ENCODE data around the gene NDRG2.

NDRG2 gene

DNA sequence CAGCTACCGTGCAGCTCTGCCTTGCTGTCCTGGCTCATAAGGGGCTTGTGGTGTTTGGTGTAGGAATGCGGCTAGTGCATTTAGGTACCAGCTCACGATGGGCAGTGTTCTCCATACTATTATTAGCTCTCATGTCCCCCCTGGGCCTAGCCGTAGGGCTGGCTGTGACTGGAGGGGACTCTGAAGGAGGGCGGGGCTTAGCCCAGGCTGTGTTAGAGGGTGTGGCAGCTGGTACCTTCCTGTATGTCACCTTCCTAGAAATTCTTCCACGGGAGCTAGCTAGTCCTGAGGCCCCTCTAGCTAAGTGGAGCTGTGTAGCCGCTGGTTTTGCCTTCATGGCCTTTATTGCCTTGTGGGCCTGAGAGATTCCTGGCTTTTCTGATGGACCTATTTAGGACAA is 23.6 kb downstream of the NDRG2 start:
- H3K4me3 ChIP-seq (ENCODE audit: low read length), result no peak overlapping the region
- TF ChIP-seq, protein P1, sequence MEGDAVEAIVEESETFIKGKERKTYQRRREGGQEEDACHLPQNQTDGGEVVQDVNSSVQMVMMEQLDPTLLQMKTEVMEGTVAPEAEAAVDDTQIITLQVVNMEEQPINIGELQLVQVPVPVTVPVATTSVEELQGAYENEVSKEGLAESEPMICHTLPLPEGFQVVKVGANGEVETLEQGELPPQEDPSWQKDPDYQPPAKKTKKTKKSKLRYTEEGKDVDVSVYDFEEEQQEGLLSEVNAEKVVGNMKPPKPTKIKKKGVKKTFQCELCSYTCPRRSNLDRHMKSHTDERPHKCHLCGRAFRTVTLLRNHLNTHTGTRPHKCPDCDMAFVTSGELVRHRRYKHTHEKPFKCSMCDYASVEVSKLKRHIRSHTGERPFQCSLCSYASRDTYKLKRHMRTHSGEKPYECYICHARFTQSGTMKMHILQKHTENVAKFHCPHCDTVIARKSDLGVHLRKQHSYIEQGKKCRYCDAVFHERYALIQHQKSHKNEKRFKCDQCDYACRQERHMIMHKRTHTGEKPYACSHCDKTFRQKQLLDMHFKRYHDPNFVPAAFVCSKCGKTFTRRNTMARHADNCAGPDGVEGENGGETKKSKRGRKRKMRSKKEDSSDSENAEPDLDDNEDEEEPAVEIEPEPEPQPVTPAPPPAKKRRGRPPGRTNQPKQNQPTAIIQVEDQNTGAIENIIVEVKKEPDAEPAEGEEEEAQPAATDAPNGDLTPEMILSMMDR (conservative IDR thresholded peaks at IDR 0.05; ENCODE audit: low read depth, low read length), result no peak
- no peak for DNase-seq (ENCODE audit: low read depth)

DNA sequence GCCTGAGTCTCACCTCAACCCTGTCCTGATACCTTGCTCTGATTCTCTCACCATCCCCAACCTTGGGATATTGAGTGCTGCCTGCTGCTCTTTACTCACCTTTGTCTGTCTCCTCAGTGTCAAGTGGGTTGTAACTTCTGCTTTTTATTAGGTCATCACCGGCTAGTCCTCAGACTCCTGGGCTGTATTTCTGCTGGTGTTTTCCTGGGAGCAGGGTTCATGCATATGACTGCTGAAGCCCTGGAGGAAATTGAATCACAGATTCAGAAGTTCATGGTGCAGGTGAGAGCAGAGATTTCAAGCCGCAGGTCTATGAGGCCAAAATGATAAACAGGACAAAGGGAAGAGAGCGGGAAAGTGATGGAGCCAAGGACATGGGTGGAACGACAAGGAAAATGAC is 25.3 kb downstream of the NDRG2 start:
- H3K4me3 ChIP-seq (ENCODE audit: low read length), result no peak overlapping the region
- TF ChIP-seq, protein P1 (conservative IDR thresholded peaks at IDR 0.05; ENCODE audit: low read depth, low read length), result no peak
- DNase-seq (ENCODE audit: low read depth), result no peak

DNA sequence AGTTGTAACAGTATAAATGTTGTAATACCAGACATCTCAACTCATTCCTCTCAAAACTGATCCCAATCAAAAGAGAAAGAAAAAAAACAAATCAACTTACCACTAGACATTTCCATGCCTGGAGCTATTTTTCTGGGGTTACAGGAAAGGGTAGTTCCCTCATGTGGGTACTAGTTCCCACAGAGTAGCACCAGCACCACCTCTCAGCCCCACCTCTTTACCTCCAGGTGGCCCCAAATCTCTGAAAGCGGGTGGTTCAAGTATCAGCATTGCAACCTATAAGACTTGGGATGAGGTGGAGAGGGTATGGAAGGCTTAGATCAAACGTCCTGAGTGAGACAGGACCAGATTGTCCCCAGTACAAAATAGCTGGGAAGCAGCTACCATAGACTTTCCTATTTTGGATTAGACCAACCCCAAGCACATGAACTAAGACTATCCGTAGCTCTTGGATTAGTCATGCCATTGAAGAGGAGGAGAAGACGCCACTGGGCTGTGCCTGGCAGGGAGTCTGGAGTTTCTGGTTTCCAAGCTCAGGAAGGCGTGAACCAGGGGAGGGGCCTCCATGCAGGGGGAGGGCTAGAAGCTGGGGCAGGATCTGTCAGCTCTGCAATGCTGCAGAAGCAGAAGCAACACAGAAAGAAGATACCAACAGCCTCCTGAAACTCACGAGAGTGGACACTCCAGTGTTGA is 26.0 kb downstream of the NDRG2 start, which contains the start of gene SLC39A2:
TSS of gene SLC39A2 (plus strand) at position 620 of the 693 bp plus-strand sequence. CDS start 154 bp downstream, outside the sequence.
- TF ChIP-seq, protein P1 (conservative IDR thresholded peaks at IDR 0.05; ENCODE audit: low read depth, low read length), result no peak
- no peak for DNase-seq (ENCODE audit: low read depth)
- H3K4me3 ChIP-seq (ENCODE audit: low read length), result no peak within 1 kb of the TSS

DNA sequence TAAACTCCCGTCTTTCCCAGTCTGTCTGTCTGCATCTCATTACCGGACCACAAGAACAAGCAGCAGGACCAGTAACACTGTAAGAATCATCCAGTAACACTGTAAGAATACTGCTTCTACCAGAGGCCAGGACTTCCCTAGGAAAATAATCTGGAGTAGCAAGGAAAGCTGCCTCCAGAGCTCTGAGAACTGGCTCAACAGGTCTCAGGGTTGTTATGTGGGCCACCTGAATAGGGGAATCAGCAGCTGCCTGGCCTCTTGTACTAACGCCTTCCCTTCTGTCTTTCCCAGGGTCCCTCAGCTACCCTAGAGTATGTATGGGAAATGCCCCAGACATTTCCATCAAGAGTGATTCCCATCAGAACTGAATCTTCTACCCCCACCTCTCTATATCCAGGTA is 26.7 kb downstream of the NDRG2 start:
- TF ChIP-seq, protein P1 (conservative IDR thresholded peaks at IDR 0.05; ENCODE audit: low read depth, low read length), result no peak
- no peak overlapping the region for H3K4me3 ChIP-seq (ENCODE audit: low read length)
- no peak for DNase-seq (ENCODE audit: low read depth)

DNA sequence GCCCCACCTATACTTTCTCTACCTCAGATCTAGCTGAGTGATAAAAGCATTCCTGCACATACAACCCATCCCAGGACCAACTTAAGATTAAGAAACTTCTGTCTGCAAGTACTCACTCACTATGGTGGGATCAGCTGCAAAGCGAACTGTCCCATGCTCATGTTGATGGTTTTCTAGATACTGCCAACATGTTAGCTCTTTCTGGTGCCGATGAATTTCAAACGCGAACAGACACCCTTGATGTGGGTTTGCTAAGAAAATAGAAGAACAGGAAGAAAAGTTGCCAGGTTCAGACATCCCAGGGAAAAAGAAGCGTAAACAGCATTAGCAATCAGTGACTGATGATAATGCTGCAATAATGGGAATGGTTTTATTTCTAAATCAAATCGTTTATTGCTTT is 27.3 kb downstream of the NDRG2 start:
- H3K4me3 ChIP-seq (ENCODE audit: low read length), result no peak overlapping the region
- TF ChIP-seq, protein P1 (conservative IDR thresholded peaks at IDR 0.05; ENCODE audit: low read depth, low read length), result no peak
- DNase-seq (ENCODE audit: low read depth), result no peak

DNA sequence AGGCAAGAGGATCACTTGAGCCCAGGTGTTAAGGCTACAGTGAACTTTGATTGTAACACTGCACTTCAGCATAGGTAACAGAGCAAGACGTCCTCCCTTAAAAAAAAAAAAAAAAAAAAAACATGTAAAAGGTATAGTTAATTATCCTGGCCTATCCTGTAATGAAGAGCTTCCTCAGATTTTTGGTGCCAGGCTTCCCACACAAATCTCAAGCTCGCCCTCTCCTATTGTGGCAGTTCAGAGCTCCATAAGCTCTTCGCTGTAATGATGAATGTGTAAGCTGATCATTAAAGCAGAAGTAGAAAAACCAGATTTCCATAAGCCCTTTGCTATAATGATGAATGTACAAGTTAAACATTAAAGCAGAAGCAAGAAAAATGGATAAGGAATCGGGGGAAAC is 27.7 kb downstream of the NDRG2 start:
- TF ChIP-seq, protein P1 (conservative IDR thresholded peaks at IDR 0.05; ENCODE audit: low read depth, low read length), result no peak
- DNase-seq (ENCODE audit: low read depth), result no peak
- no peak overlapping the region for H3K4me3 ChIP-seq (ENCODE audit: low read length)

DNA sequence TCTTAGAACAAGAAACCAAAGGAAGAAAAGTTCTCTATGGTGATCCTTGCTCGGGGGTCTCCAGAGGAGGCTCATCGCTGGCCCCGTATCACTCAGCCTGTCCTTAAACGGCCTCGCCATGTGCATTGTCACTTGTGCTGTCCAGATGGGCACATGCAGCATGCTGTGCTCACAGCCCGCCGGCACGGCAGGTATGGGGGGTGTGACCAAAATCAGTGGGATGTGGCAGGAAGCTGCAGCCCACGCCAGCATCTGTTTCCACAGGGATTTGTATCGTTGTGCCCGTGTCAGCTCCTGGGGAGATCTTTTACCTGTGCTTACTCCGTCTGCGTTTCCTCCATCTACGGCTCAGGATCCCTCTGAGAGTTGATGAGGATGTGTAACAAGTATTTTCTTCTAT is 28.3 kb downstream of the NDRG2 start:
- no peak for DNase-seq (ENCODE audit: low read depth)
- TF ChIP-seq, protein P1 (conservative IDR thresholded peaks at IDR 0.05; ENCODE audit: low read depth, low read length), result no peak
- no peak overlapping the region for H3K4me3 ChIP-seq (ENCODE audit: low read length)
